ENCODE measurements around the gene ALG1. TPM values are rescaled to one million over a fixed set of nuclear protein-coding genes. Genes with fewer than 3 reads are reported as not detected.
"Not testable (repeated sequence)": the region's sequence is repeated elsewhere in the genome, so short reads cannot be mapped to it uniquely, and the experiment has no call there.

The ALG1 gene
- total RNA-seq, 6 experiments from 2014 or later = 43.5 to 51.3 (median 47.4) TPM

- H3K4me1 Mint-ChIP-seq (ENCODE audit: low read depth) = peaks cover 11% of the 10 kb centered on the region
- peak overlapping the region; percentile 68; the same call in 1 of the 2 replicates for H3K27ac Mint-ChIP-seq
- peak overlapping the region; percentile 93 for H3K4me3 Mint-ChIP-seq
- DNase-seq; H3K36me3 Mint-ChIP-seq (ENCODE audit: low read depth); H3K9me3 Mint-ChIP-seq: not testable (repeated sequence)
- peaks cover 22% of the 10 kb centered on the region for H3K27me3 Mint-ChIP-seq (ENCODE audit: insufficient read depth)
Measured at GRCh38 chr16:5098221-5099159, 26.8 kb downstream of the ALG1 start.

GRCh38 chr16:5099174-5099573, 27.5 kb downstream of the ALG1 start:
- not testable (repeated sequence) for H3K27ac Mint-ChIP-seq; DNase-seq; H3K9me3 Mint-ChIP-seq; H3K36me3 Mint-ChIP-seq (ENCODE audit: low read depth)
- peak overlapping the region; percentile 78; the same call in 1 of the 2 replicates for H3K4me3 Mint-ChIP-seq
- H3K27me3 Mint-ChIP-seq (ENCODE audit: insufficient read depth) = peaks cover 22% of the 10 kb centered on the region
- peaks cover 11% of the 10 kb centered on the region for H3K4me1 Mint-ChIP-seq (ENCODE audit: low read depth)

DNA sequence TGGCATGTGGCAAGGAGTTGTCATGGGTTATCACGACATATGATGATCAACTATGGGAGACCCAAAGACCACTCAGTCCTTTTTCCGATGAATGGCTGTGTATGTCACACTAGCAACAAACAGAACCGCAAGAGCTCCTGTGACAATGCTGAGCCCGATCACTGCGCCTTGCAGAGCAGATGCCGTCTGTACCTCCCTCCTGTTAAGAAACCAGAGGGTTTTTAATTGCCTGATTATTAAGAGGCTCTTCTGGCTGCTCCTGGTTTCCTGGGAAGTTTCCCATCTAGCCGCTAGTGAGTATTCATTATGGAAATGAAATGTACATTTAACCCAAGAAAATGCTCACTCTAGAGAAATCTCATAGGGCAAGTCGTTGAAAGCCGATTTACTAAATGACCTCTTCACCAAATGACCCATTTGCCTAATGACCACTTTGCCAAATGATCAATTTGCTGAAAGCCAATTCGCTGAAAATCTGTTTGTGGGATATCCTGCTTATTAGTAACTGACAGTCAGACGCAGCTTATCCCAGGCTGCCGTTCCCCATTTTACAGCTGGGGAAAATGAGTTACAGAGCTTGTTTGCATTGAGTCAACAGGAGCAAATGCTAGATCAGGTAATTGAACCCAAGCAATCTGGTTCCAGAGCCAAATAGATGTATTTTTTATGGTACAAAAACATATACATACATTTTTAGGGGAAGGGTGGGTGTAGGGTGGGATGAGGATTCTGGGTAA, 31.8 kb downstream of the ALG1 start:
- H3K9me3 Mint-ChIP-seq; H3K4me1 Mint-ChIP-seq (ENCODE audit: low read depth); H3K27ac Mint-ChIP-seq; H3K36me3 Mint-ChIP-seq (ENCODE audit: low read depth); H3K4me3 Mint-ChIP-seq; DNase-seq: not testable (repeated sequence)
- peaks cover 24% of the 10 kb centered on the region for H3K27me3 Mint-ChIP-seq (ENCODE audit: insufficient read depth)

GRCh38 chr16:5105039-5105438, 33.4 kb downstream of the ALG1 start:
- H3K27ac Mint-ChIP-seq; H3K36me3 Mint-ChIP-seq (ENCODE audit: low read depth); H3K4me1 Mint-ChIP-seq (ENCODE audit: low read depth); H3K9me3 Mint-ChIP-seq; DNase-seq; H3K4me3 Mint-ChIP-seq: not testable (repeated sequence)
- H3K27me3 Mint-ChIP-seq (ENCODE audit: insufficient read depth) = peaks cover 22% of the 10 kb centered on the region

DNA sequence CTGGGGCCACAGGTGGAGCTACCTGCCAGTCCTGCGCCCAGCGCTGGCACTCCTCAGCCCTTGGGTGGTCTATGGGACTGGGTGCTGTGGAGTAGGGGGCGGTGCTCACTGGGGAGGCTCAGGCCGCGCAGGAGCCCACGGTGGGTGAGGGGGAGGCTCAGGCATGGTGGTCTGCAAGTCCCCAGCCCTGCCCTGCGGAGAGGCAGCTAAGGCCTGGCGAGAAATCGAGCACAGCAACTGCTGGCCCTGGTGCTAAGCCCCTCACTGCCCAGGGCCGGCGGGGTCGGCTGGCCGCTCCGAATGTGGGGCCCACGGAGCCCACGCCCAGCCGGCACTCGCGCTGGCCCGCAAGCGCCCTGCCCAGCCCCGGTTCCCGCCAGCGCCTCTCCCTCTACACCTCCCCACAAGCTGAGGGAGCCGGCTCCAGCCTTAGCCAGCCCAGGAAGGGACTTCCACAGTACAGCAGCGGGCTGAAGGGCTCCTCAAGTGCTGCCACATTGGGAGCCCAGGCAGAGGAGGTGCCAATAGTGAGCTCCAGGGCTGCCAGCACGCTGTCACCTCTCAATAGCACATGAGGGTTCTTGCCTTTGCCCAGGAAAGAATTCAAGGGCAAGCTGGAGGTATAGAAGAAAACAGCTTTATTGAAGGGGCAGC, 37.0 kb downstream of the ALG1 start:
- Mint-ChIP-seq H3K9me3 (no peaks in the 10 kb centered on the region), H3K4me3 (no peak overlapping the region), H3K36me3 (ENCODE audit: low read depth) (no peaks in the 10 kb centered on the region), H3K27ac (no peak overlapping the region), H3K4me1 (ENCODE audit: low read depth) (no peaks in the 10 kb centered on the region), H3K27me3 (ENCODE audit: insufficient read depth) (peaks cover 12% of the 10 kb centered on the region)
- no peak for TF ChIP-seq CTCF (IDR thresholded peaks at IDR 0.05)
- no peak for DNase-seq

GRCh38 chr16:5110933-5111332, 39.3 kb downstream of the ALG1 start:
- not testable (repeated sequence) for H3K36me3 Mint-ChIP-seq (ENCODE audit: low read depth); H3K9me3 Mint-ChIP-seq; DNase-seq; H3K4me1 Mint-ChIP-seq (ENCODE audit: low read depth); H3K4me3 Mint-ChIP-seq; H3K27ac Mint-ChIP-seq
- H3K27me3 Mint-ChIP-seq (ENCODE audit: insufficient read depth) = peaks cover 17% of the 10 kb centered on the region

GRCh38 chr16:5116780-5117295, 45.2 kb downstream of the ALG1 start:
- H3K4me3 Mint-ChIP-seq; H3K36me3 Mint-ChIP-seq (ENCODE audit: low read depth); H3K9me3 Mint-ChIP-seq; H3K4me1 Mint-ChIP-seq (ENCODE audit: low read depth); H3K27ac Mint-ChIP-seq; DNase-seq: not testable (repeated sequence)
- peaks cover 33% of the 10 kb centered on the region for H3K27me3 Mint-ChIP-seq (ENCODE audit: insufficient read depth)

GRCh38 chr16:5117300-5118087, 45.9 kb downstream of the ALG1 start:
- DNase-seq; H3K4me3 Mint-ChIP-seq; H3K9me3 Mint-ChIP-seq; H3K36me3 Mint-ChIP-seq (ENCODE audit: low read depth); H3K4me1 Mint-ChIP-seq (ENCODE audit: low read depth); H3K27ac Mint-ChIP-seq: not testable (repeated sequence)
- peaks cover 33% of the 10 kb centered on the region for H3K27me3 Mint-ChIP-seq (ENCODE audit: insufficient read depth)

DNA sequence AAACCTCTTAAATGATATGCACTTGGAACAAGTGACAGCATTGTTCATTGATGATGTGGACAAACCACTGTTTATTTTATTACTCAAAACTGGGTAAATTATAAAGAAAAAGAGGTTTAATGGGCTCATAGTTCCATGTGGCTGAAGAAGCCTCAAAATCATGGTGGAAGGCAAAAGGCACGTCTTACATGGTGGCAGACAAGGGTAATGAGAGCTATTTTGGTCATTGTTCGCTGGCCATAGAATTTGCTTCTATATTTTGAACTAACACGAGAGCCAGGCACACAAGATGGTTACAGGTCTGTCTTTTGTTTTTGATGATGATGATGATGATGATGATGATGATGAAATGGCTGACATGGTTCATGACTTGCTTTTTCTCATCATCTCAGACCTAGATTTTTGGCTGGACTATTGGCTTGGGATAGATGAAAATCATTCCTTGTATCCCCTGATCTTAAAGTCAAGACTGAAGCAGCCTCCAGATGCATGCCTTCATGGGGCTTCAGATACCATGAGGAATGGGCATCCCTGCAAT, 59.9 kb downstream of the ALG1 start:
- DNase-seq, H3K27ac Mint-ChIP-seq, H3K9me3 Mint-ChIP-seq: not testable (repeated sequence)

DNA sequence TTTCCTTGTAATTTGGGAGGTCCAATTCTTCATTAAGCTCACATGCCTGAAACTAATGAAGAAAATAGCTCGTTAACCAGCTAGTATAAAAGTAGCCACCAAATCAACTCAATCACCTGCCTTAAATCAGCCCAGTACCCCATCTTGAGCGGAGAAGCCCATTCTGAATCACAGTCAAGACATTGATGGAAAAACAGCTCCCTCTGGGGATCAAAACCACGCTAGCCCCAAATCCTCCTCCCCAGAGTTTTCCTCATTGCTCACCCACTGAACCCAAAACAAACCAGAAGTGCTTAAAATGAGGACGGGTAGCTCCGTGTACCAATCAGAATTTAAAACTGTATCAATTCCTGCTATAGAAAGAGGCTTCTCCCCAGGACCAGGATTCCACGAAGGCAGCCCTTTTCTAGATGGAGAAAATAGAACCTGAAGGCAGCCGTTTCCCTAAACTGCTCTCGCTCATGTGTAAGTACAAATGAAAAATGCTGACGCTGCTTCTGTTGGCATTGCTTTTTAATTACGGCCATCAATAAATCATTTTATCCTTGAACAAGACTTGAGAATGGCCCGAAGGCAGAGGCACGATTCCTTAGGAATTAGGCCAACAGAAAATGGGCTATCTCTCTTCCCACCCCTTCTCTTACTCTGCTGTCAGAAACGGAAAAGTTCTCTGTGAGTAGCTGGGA, 61.4 kb downstream of the ALG1 start:
- not testable (repeated sequence) for DNase-seq; H3K4me3 Mint-ChIP-seq; H3K36me3 Mint-ChIP-seq (ENCODE audit: low read depth); H3K27ac Mint-ChIP-seq; H3K9me3 Mint-ChIP-seq; H3K4me1 Mint-ChIP-seq (ENCODE audit: low read depth)
- H3K27me3 Mint-ChIP-seq (ENCODE audit: insufficient read depth) = peaks cover 13% of the 10 kb centered on the region

More for the DNA sequence above, 59.9 kb downstream of the ALG1 start:
- H3K27me3 Mint-ChIP-seq (ENCODE audit: insufficient read depth); H3K4me3 Mint-ChIP-seq; H3K4me1 Mint-ChIP-seq (ENCODE audit: low read depth); H3K36me3 Mint-ChIP-seq (ENCODE audit: low read depth): not testable (repeated sequence)

All from HFFc6 (cell line).